Loucy (cell line): ENCODE measurements around the gene SGSM2.
A peak's percentile ranks its signal among the peaks of the same experiment; 100 is the strongest.

Experiments used
- H2AFZ ChIP-seq: fragments of 200-600 bp; sonication (generic); 2 replicates; pipeline ENCODE4 v1.6.0; 2016; ENCODE audit warnings: antibody characterized with exemption, mild to moderate bottlenecking, low read length, moderate library complexity
- H3F3A ChIP-seq: fragments of 200-600 bp; 2 replicates; pipeline ENCODE4 v1.6.0; 2016; ENCODE audit warnings: antibody characterized with exemption, low read depth, mild to moderate bottlenecking
- H3K27me3 ChIP-seq: fragments of 200-600 bp; sonication (generic); 2 replicates; pipeline ENCODE4 v1.6.1; 2014; ENCODE audit warnings: low read length, mild to moderate bottlenecking; ENCODE audit not compliant: insufficient read depth, poor library complexity, severe bottlenecking
- H3K36me3 ChIP-seq: fragments of 200-600 bp; sonication (generic); 2 replicates; pipeline ENCODE4 v1.6.1; 2016; ENCODE audit warnings: low read length; ENCODE audit not compliant: insufficient read depth
- H3K4me1 ChIP-seq: fragments of 200-600 bp; sonication (generic); 2 replicates; pipeline ENCODE4 v1.5.1; 2014; ENCODE audit warnings: low read length, mild to moderate bottlenecking; ENCODE audit not compliant: insufficient read depth, poor library complexity, severe bottlenecking
- H3K4me2 ChIP-seq: fragments of 200-600 bp; sonication (generic); 2 replicates; pipeline ENCODE4 v1.6.0; 2014; ENCODE audit warnings: antibody characterized with exemption, low read length, low read depth, mild to moderate bottlenecking; ENCODE audit not compliant: poor library complexity, severe bottlenecking
- H3K4me3 ChIP-seq: fragments of 200-600 bp; sonication (generic); 2 replicates; pipeline ENCODE4 v1.5.1; 2014; ENCODE audit warnings: low read length, mild to moderate bottlenecking, mixed read lengths; ENCODE audit not compliant: poor library complexity, severe bottlenecking
- H3K79me2 ChIP-seq: fragments of 200-600 bp; sonication (generic); 2 replicates; pipeline ENCODE4 v1.6.1; 2014; ENCODE audit warnings: low read length; ENCODE audit not compliant: insufficient read depth
- H3K9ac ChIP-seq: fragments of 200-600 bp; sonication (generic); 2 replicates; pipeline ENCODE4 v1.6.0; 2014; ENCODE audit warnings: mild to moderate bottlenecking, low read depth, low read length, moderate library complexity; ENCODE audit not compliant: poor library complexity, severe bottlenecking
- H3K9me2 ChIP-seq: fragments of 200-600 bp; sonication (generic); replicated peaks from 2 replicates; pipeline ENCODE4 v1.6.1; 2016; ENCODE audit warnings: low read depth, low read length, mixed read lengths
- H3K9me3 ChIP-seq: fragments of 200-600 bp; sonication (generic); 2 replicates; pipeline ENCODE4 v1.6.1; 2014; ENCODE audit warnings: mild to moderate bottlenecking, antibody characterized with exemption, low read length, low read depth; ENCODE audit not compliant: insufficient read depth
- H4K20me1 ChIP-seq: fragments of 200-600 bp; sonication (generic); 2 replicates; pipeline ENCODE4 v1.6.0; 2014; ENCODE audit warnings: antibody characterized with exemption, low read length, mild to moderate bottlenecking; ENCODE audit not compliant: insufficient read depth, poor library complexity, severe bottlenecking
- EZH2phosphoT487 ChIP-seq: fragments of 200-600 bp; IDR thresholded peaks from 2 replicates; pipeline ENCODE4 v1.6.1; 2018; ENCODE audit warnings: antibody characterized with exemption, mild to moderate bottlenecking, moderate library complexity, borderline replicate concordance
- TF ChIP-seq, protein P1 (sequence below): fragments of 200-600 bp; sonication (generic); conservative IDR thresholded peaks from 2 replicates; pipeline ENCODE4 v1.5.1; 2014; ENCODE audit warnings: mild to moderate bottlenecking, antibody characterized with exemption, low read length

Gene SGSM2

DNA sequence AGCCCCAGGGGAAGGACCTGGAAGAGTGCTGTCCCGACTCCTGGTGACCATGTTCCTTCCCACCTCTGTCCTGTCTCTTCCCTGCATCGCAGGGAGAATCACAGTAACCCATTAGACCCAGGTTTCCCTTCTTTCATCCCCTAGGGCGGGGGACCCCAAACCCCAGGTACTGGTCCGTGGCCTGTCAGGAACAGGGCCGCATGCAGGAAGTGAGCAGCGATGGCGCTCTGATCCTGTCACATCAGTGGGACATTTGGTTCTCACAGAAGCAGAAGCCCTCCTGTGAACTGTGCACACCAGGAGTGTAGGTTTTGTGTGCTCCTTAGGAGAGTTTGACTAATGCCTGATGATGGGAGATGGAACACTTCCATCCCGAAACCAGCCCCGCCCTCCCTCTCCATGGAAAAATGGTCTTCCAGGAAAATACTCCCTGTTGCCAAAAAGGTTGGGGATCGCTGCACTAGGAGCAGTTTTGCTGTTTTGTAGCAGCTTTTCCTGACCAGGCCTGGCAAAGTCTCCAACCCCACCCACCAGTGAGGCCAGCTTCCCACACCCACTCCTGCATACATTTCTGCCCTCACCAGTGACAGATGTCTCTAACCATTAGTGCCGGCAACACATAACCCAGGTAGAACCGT, 53.0 kb downstream of the SGSM2 start:
- H3K27me3 ChIP-seq: no peaks in the 10 kb centered on the region
- no peak overlapping the region for H3K4me2 ChIP-seq
- peaks cover 13% of the 10 kb centered on the region; the same call in 1 of the 2 replicates for H3K36me3 ChIP-seq
- peaks cover 40% of the 10 kb centered on the region for H4K20me1 ChIP-seq
- H3K9me2 ChIP-seq: no peaks in the 10 kb centered on the region
- H2AFZ ChIP-seq: no peak overlapping the region
- no peaks in the 10 kb centered on the region for H3F3A ChIP-seq
- peaks cover 19% of the 10 kb centered on the region for H3K4me1 ChIP-seq
- H3K79me2 ChIP-seq: peaks cover 34% of the 10 kb centered on the region; the same call in 1 of the 2 replicates
- H3K9me3 ChIP-seq: no peaks in the 10 kb centered on the region
- H3K9ac ChIP-seq: no peak overlapping the region
- no peak overlapping the region for H3K4me3 ChIP-seq
- TF ChIP-seq, protein P1, sequence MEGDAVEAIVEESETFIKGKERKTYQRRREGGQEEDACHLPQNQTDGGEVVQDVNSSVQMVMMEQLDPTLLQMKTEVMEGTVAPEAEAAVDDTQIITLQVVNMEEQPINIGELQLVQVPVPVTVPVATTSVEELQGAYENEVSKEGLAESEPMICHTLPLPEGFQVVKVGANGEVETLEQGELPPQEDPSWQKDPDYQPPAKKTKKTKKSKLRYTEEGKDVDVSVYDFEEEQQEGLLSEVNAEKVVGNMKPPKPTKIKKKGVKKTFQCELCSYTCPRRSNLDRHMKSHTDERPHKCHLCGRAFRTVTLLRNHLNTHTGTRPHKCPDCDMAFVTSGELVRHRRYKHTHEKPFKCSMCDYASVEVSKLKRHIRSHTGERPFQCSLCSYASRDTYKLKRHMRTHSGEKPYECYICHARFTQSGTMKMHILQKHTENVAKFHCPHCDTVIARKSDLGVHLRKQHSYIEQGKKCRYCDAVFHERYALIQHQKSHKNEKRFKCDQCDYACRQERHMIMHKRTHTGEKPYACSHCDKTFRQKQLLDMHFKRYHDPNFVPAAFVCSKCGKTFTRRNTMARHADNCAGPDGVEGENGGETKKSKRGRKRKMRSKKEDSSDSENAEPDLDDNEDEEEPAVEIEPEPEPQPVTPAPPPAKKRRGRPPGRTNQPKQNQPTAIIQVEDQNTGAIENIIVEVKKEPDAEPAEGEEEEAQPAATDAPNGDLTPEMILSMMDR: no peak
- no peak for TF ChIP-seq EZH2phosphoT487

DNA sequence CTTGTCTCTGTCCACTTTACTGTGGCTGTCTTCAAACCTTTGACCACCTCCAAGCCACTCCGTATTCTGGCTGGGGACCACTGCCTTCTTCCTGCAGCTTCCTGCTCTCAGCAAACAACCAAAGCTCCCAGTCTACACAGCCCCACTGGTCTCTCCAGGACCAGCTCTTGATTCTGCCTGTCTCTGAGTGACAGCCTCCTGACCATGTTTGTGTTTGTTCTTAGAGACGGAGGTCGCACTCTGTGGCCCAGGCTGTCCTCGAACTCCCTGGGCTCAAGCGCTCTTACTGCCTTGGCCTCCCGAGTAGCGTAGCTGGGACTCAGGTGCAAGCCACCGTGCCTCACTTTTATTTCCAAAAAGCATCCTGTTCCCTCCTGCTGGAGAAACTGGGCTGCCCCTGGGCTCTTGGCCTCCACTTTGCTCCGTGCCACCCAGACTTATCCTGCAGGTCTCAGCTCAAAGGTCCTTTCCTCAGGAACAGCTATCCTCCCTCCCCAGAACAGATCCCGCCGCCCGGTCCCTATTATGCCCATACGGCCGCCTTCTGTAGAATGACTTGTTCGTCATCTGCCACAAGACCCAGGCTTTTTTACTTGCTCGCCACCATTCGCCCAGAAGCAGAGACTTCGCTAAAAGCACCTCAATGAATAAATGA, 54.4 kb downstream of the SGSM2 start:
- H3K4me1 ChIP-seq: peaks cover 30% of the 10 kb centered on the region
- H4K20me1 ChIP-seq: peaks cover 54% of the 10 kb centered on the region
- peak overlapping the region; percentile 88 for H3K4me3 ChIP-seq
- TF ChIP-seq, protein P1: no peak
- no peak for TF ChIP-seq EZH2phosphoT487
- peaks cover 47% of the 10 kb centered on the region for H3K79me2 ChIP-seq
- peak overlapping the region; percentile 85 for H3K4me2 ChIP-seq
- H2AFZ ChIP-seq: no peak overlapping the region
- H3K9me3 ChIP-seq: no peaks in the 10 kb centered on the region
- H3F3A ChIP-seq: no peaks in the 10 kb centered on the region
- no peaks in the 10 kb centered on the region for H3K27me3 ChIP-seq
- peak overlapping the region; percentile 70 for H3K9ac ChIP-seq
- H3K36me3 ChIP-seq: peaks cover 7% of the 10 kb centered on the region; the same call in 1 of the 2 replicates
- no peaks in the 10 kb centered on the region for H3K9me2 ChIP-seq

DNA sequence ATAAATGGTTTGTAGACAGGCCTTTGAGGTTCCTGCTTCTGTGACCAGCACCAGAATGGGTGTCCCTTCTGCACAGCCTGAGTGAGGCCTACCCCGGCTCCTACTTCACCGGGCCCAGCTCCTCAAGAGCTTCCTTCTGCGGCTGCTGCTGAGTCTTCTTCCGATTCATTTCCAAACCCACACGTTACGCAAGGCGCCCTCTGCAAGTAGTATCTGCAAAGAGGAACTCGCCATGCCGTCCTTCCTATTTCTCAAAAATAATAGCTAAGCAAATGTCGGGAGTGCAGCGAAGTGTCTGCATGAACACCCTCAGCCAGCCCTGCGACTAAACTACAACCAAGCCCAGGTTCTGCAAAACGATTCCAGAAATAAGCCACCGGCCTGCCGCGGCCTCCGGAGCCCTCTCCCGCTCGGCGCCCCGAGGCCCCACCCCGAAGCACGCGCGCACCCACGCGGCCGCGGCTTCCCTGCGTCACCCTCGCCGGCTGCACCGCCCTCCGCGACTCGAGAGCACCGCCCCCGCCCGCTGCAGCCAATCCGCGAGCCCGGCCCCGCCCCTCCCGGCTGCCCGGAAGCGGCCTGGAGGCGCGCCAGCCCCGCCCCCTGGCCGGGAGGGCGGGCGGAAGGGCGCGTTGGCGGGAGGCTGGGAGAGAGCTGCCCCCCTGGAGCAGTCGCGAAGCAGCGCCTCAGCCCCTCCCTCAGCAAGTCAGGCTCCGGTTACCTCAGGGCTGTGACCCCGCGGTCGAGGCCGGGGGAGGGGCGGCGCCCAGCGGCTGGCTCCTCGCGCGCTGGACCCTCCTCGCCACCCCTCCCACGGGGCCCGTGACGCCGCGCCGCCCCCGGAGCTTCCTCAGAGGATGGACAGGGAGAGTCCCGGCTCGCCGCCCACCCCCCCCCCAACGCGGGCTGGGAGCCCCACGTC, 55.2 kb downstream of the SGSM2 start:
- TF ChIP-seq, protein P1: no peak
- no peak for TF ChIP-seq EZH2phosphoT487
- H3K79me2 ChIP-seq: peaks cover 52% of the 10 kb centered on the region

More for the DNA sequence above, 55.2 kb downstream of the SGSM2 start:
- Histone ChIP-seq H3K4me1 (peaks cover 35% of the 10 kb centered on the region), H3K4me2 (peak overlapping the region; percentile 85), H3K9ac (peak overlapping the region; percentile 70), H3F3A (no peaks in the 10 kb centered on the region), H3K27me3 (no peaks in the 10 kb centered on the region), H2AFZ (peak overlapping the region; percentile 85), H4K20me1 (peaks cover 58% of the 10 kb centered on the region), H3K9me2 (no peaks in the 10 kb centered on the region), H3K4me3 (peak overlapping the region; percentile 88), H3K9me3 (no peaks in the 10 kb centered on the region), H3K36me3 (no peaks in the 10 kb centered on the region)
